ENCODE results near the gene HOXC6.

DNA sequence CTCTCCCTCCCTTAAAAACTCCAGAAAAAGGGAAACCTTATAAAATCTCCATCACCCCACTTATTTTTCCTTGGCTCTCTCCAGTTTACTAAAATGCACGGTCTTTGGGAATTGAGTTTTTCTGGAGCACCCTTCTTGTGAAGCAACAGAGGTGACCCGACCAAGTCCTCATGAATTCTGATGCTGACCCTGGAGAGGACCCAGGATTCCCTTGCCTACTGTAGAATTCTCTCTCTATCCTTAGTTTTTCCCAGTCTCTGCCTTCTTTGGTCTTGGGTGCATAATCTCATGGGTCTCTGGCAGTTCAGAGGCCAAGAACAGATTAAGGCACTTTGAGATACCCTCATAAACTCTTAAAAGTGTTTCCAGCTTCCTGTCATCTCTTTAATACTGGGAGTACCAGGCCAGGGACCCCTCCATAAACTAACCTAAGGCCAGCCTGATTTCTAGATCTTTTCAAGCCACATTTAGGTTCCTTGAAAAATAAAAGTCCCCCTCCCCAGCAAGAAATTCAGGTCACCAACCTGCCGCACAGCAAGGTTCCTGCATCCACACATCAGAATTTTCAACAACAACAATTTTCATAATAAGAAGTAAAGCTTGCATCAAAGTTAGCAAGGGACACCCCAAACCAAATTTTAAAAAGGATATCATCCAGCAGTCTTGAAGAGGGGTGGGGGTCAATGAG lies 20.3 kb downstream of the HOXC6 start:
- TF ChIP-seq EZH2 (IDR thresholded peaks at IDR 0.05; ENCODE audit: low read depth, unreplicated experiment), result peak; percentile 73
- TF ChIP-seq, protein P1, sequence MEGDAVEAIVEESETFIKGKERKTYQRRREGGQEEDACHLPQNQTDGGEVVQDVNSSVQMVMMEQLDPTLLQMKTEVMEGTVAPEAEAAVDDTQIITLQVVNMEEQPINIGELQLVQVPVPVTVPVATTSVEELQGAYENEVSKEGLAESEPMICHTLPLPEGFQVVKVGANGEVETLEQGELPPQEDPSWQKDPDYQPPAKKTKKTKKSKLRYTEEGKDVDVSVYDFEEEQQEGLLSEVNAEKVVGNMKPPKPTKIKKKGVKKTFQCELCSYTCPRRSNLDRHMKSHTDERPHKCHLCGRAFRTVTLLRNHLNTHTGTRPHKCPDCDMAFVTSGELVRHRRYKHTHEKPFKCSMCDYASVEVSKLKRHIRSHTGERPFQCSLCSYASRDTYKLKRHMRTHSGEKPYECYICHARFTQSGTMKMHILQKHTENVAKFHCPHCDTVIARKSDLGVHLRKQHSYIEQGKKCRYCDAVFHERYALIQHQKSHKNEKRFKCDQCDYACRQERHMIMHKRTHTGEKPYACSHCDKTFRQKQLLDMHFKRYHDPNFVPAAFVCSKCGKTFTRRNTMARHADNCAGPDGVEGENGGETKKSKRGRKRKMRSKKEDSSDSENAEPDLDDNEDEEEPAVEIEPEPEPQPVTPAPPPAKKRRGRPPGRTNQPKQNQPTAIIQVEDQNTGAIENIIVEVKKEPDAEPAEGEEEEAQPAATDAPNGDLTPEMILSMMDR (conservative IDR thresholded peaks at IDR 0.05; ENCODE audit: low read depth in 2 of 2), result no peak
- no peak for TF ChIP-seq POLR2AphosphoS5 (IDR thresholded peaks at IDR 0.05; ENCODE audit: low read depth)

Data from GM23338 (cell line).